ENCODE results near the gene AKIRIN2.

AKIRIN2 gene

GRCh38 chr6:87701676-87702588, at the start of gene AKIRIN2:
AKIRIN2 (minus strand) TSS chr6:87702233; CDS start chr6:87701684, 549 bp downstream.
- H3K4me3 ChIP-seq (ENCODE audit: low read length), result peak within 1 kb of the TSS; percentile 99
- TF ChIP-seq ZNF274 (IDR thresholded peaks at IDR 0.05; ENCODE audit: low read depth, low read length), result no peak

- TF ChIP-seq ZNF274 (IDR thresholded peaks at IDR 0.05; ENCODE audit: low read depth, low read length), result no peak
- H3K4me3 ChIP-seq (ENCODE audit: low read length), result no peak overlapping the region
Measured at GRCh38 chr6:87747646-87748045, 45.6 kb upstream of the AKIRIN2 start.

GRCh38 chr6:87745966-87746721, 44.1 kb upstream of the AKIRIN2 start:
- H3K4me3 ChIP-seq (ENCODE audit: low read length), result no peak overlapping the region
- no peak for TF ChIP-seq ZNF274 (IDR thresholded peaks at IDR 0.05; ENCODE audit: low read depth, low read length)

- TF ChIP-seq ZNF274 (IDR thresholded peaks at IDR 0.05; ENCODE audit: low read depth, low read length), result no peak
- no peak overlapping the region for H3K4me3 ChIP-seq (ENCODE audit: low read length)
Measured at GRCh38 chr6:87743454-87743853, 41.4 kb upstream of the AKIRIN2 start.

GRCh38 chr6:87742106-87742505, 40.1 kb upstream of the AKIRIN2 start:
- H3K4me3 ChIP-seq (ENCODE audit: low read length), result no peak overlapping the region
- no peak for TF ChIP-seq ZNF274 (IDR thresholded peaks at IDR 0.05; ENCODE audit: low read depth, low read length)

GRCh38 chr6:87741001-87741650, 39.1 kb upstream of the AKIRIN2 start:
- no peak for TF ChIP-seq ZNF274 (IDR thresholded peaks at IDR 0.05; ENCODE audit: low read depth, low read length)
- H3K4me3 ChIP-seq (ENCODE audit: low read length), result no peak overlapping the region

GRCh38 chr6:87738744-87739143, 36.7 kb upstream of the AKIRIN2 start:
- TF ChIP-seq ZNF274 (IDR thresholded peaks at IDR 0.05; ENCODE audit: low read depth, low read length), result no peak
- no peak overlapping the region for H3K4me3 ChIP-seq (ENCODE audit: low read length)

- no peak overlapping the region for H3K4me3 ChIP-seq (ENCODE audit: low read length)
- TF ChIP-seq ZNF274 (IDR thresholded peaks at IDR 0.05; ENCODE audit: low read depth, low read length), result no peak
Measured at GRCh38 chr6:87738000-87738399, 36.0 kb upstream of the AKIRIN2 start.

- no peak overlapping the region for H3K4me3 ChIP-seq (ENCODE audit: low read length)
- no peak for TF ChIP-seq ZNF274 (IDR thresholded peaks at IDR 0.05; ENCODE audit: low read depth, low read length)
Measured at GRCh38 chr6:87736809-87737540, 34.9 kb upstream of the AKIRIN2 start.

GRCh38 chr6:87731818-87732661, 30.0 kb upstream of the AKIRIN2 start:
- H3K4me3 ChIP-seq (ENCODE audit: low read length), result no peak overlapping the region
- no peak for TF ChIP-seq ZNF274 (IDR thresholded peaks at IDR 0.05; ENCODE audit: low read depth, low read length)

- no peak overlapping the region for H3K4me3 ChIP-seq (ENCODE audit: low read length)
- TF ChIP-seq ZNF274 (IDR thresholded peaks at IDR 0.05; ENCODE audit: low read depth, low read length), result no peak
Measured at GRCh38 chr6:87731080-87731479, 29.0 kb upstream of the AKIRIN2 start.

GRCh38 chr6:87729965-87730719, 28.1 kb upstream of the AKIRIN2 start:
- TF ChIP-seq ZNF274 (IDR thresholded peaks at IDR 0.05; ENCODE audit: low read depth, low read length), result no peak
- no peak overlapping the region for H3K4me3 ChIP-seq (ENCODE audit: low read length)

Data from GM08714 (cell line).